Measurements from ENCODE around the gene SH3RF3.

- TF ChIP-seq POLR2A (IDR thresholded peaks at IDR 0.05; ENCODE audit: borderline replicate concordance, extremely low read depth, insufficient read depth, insufficient read length): no peak
- no peak for TF ChIP-seq EZH2 (IDR thresholded peaks at IDR 0.05)
- TF ChIP-seq SP1 (IDR thresholded peaks at IDR 0.05; ENCODE audit: low read depth): no peak
- TF ChIP-seq CTCF (IDR thresholded peaks at IDR 0.05 in 2 of 3, conservative IDR thresholded peaks at IDR 0.05 in 1 of 3; ENCODE audit: borderline replicate concordance in 1 of 3, insufficient read depth in 1 of 3, low read depth in 2 of 3, low read length in 2 of 3): no peak
- TF ChIP-seq EZH2phosphoT487 (IDR thresholded peaks at IDR 0.05; ENCODE audit: borderline replicate concordance): no peak
- TF ChIP-seq POLR2AphosphoS5 (IDR thresholded peaks at IDR 0.05; ENCODE audit: low read depth, low read length): no peak
- no peak for TF ChIP-seq YY1 (IDR thresholded peaks at IDR 0.05; ENCODE audit: extremely low read depth, insufficient replicate concordance, low read depth, low read length)
- no peak for TF ChIP-seq REST (IDR thresholded peaks at IDR 0.05; ENCODE audit: low read depth)
- no peak for TF ChIP-seq TCF7L2 (IDR thresholded peaks at IDR 0.05; ENCODE audit: borderline replicate concordance, extremely low read depth, insufficient read depth, insufficient read length)
- TF ChIP-seq RAD21 (IDR thresholded peaks at IDR 0.05; ENCODE audit: low read depth): no peak
- no peak for TF ChIP-seq MAX (IDR thresholded peaks at IDR 0.05)
- no peak for TF ChIP-seq ZFX (IDR thresholded peaks at IDR 0.05)
Observed at GRCh38 chr2:109148991-109149645, 20.1 kb downstream of the SH3RF3 start.

Measured in HCT116 (cell line).